HCT116 (cell line): ENCODE measurements around the gene NEUROD4.
A peak's percentile ranks its signal among the peaks of the same experiment; 100 is the strongest.

Experiments
- CTCF ChIP-seq, 3 experiments: fragments of 200-600 bp in 1 of 3; sonication (generic) in 1 of 3; IDR thresholded peaks in 2 of 3; conservative IDR thresholded peaks in 1 of 3; 2 replicates each; pipeline ENCODE4 v1.5.1; 2012 to 2017; ENCODE audit warnings: low read depth in 2 of 3, low read length in 2 of 3, antibody characterized with exemption in 1 of 3, borderline replicate concordance in 1 of 3, control low read depth in 1 of 3, mild to moderate bottlenecking in 1 of 3, mixed read lengths in 1 of 3, mixed run types in 1 of 3, moderate library complexity in 1 of 3; ENCODE audit not compliant: insufficient read depth in 1 of 3
- EZH2 ChIP-seq: fragments of 200-600 bp; sonication (generic); IDR thresholded peaks from 2 replicates; pipeline ENCODE4 v1.6.1; 2017; ENCODE audit warnings: antibody characterized with exemption, mixed run types
- EZH2phosphoT487 ChIP-seq: fragments of 200-600 bp; IDR thresholded peaks from 2 replicates; pipeline ENCODE4 v1.6.1; 2018; ENCODE audit warnings: antibody characterized with exemption, borderline replicate concordance
- MAX ChIP-seq: IDR thresholded peaks from 2 replicates; pipeline ENCODE4 v1.6.1; 2012
- POLR2A ChIP-seq: IDR thresholded peaks from 2 replicates; pipeline ENCODE4 v1.7.0; 2011; ENCODE audit warnings: borderline replicate concordance; ENCODE audit not compliant: insufficient read depth, insufficient read length; ENCODE audit errors: extremely low read depth
- REST ChIP-seq: IDR thresholded peaks from 2 replicates; pipeline ENCODE4 v1.6.1; 2012; ENCODE audit warnings: low read depth
- ZNF274 ChIP-seq: fragments of 200-500 bp; sonication (Bioruptor generic); IDR thresholded peaks from 2 replicates; pipeline ENCODE4 v1.6.1; 2014; ENCODE audit warnings: mild to moderate bottlenecking, low read depth, low read length, inconsistent platforms

GRCh38 chr12:55037351-55037987 lies 17.7 kb downstream of the NEUROD4 start:
- TF ChIP-seq POLR2A (no peak), CTCF (IDR thresholded peaks at IDR 0.05 in 2 of 3, conservative IDR thresholded peaks at IDR 0.05 in 1 of 3; ENCODE audit: borderline replicate concordance in 1 of 3, insufficient read depth in 1 of 3, low read depth in 2 of 3, low read length in 2 of 3) (no peak), REST (no peak), EZH2phosphoT487 (0 out of 2 replicates have a peak, but pooled peaks have one; percentile 60), EZH2 (no peak), ZNF274 (no peak), MAX (no peak)
